ENCODE results near the gene CLCN3. TPM values are rescaled to one million over a fixed set of nuclear protein-coding genes. Genes with fewer than 3 reads are reported as not detected.
A peak's percentile ranks its signal among the peaks of the same experiment; 100 is the strongest.

CLCN3 gene
- total and polyA plus RNA-seq, 4 donors = 9.5 to 58.6 (median 22.5) TPM

GRCh38 chr4:169660929-169661328, 40.6 kb downstream of the CLCN3 start:
- peaks cover 2 to 22% (median 17%) of the 10 kb centered on the region in 4 donors for H3K4me1 ChIP-seq (ENCODE audit: control insufficient read depth in 4 of 4, insufficient read depth in 4 of 4, low read length in 3 of 4)
- no peaks in the 10 kb centered on the region for H3K27me3 ChIP-seq (ENCODE audit: control insufficient read depth in 4 of 4, insufficient read depth in 4 of 4, low read length in 3 of 4)
- no peaks in the 10 kb centered on the region for H3K36me3 ChIP-seq (ENCODE audit: control insufficient read depth in 4 of 4, insufficient read depth in 3 of 4, low read depth in 1 of 4, low read length in 3 of 4)
- H3K9me3 ChIP-seq (ENCODE audit: control insufficient read depth in 4 of 4, low read length in 3 of 4) = no peaks in the 10 kb centered on the region
- TF ChIP-seq GABPA (IDR thresholded peaks at IDR 0.05 in 1 of 2, conservative IDR thresholded peaks at IDR 0.05 in 1 of 2) (no peak), EGR1 (IDR thresholded peaks at IDR 0.05; ENCODE audit: low read depth in 2 of 2) (no peak), NR2F2 (IDR thresholded peaks at IDR 0.05) (no peak), YY1 (IDR thresholded peaks at IDR 0.05) (no peak), HNF4G (IDR thresholded peaks at IDR 0.05) (no peak)
- TF ChIP-seq, protein P1, sequence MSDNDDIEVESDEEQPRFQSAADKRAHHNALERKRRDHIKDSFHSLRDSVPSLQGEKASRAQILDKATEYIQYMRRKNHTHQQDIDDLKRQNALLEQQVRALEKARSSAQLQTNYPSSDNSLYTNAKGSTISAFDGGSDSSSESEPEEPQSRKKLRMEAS (IDR thresholded peaks at IDR 0.05) = no peak
- peak overlapping the region in 1 of 2 donors; percentile 81 for H3K27ac ChIP-seq (ENCODE audit: low read depth in 1 of 2, low read length in 2 of 2)
- H3K9ac ChIP-seq (ENCODE audit: low read depth in 1 of 2, low read length in 2 of 2) = peak overlapping the region in 1 of 2 donors; percentile 14
- no peak overlapping the region for H3K4me3 ChIP-seq (ENCODE audit: low read depth in 1 of 3, low read length in 3 of 3)
- 79% methylated on average over 3 of the region's 3 CpGs for WGBS
- DNase-seq (ENCODE audit: low spot score) = no peak

GRCh38 chr4:169661761-169662160, 41.4 kb downstream of the CLCN3 start:
- Histone ChIP-seq H3K27ac (ENCODE audit: low read depth in 1 of 2, low read length in 2 of 2) (no peak overlapping the region), H3K27me3 (ENCODE audit: control insufficient read depth in 4 of 4, insufficient read depth in 4 of 4, low read length in 3 of 4) (no peaks in the 10 kb centered on the region), H3K4me1 (ENCODE audit: control insufficient read depth in 4 of 4, insufficient read depth in 4 of 4, low read length in 3 of 4) (peaks cover 2 to 22% (median 17%) of the 10 kb centered on the region in 4 donors), H3K9ac (ENCODE audit: low read depth in 1 of 2, low read length in 2 of 2) (no peak overlapping the region), H3K9me3 (ENCODE audit: control insufficient read depth in 4 of 4, low read length in 3 of 4) (no peaks in the 10 kb centered on the region), H3K36me3 (ENCODE audit: control insufficient read depth in 4 of 4, insufficient read depth in 3 of 4, low read depth in 1 of 4, low read length in 3 of 4) (no peaks in the 10 kb centered on the region), H3K4me3 (ENCODE audit: low read depth in 1 of 3, low read length in 3 of 3) (no peak overlapping the region)
- WGBS = 79% methylated on average over 1 of the region's 1 CpG
- no peak for TF ChIP-seq GABPA (IDR thresholded peaks at IDR 0.05 in 1 of 2, conservative IDR thresholded peaks at IDR 0.05 in 1 of 2)
- TF ChIP-seq, protein P2, sequence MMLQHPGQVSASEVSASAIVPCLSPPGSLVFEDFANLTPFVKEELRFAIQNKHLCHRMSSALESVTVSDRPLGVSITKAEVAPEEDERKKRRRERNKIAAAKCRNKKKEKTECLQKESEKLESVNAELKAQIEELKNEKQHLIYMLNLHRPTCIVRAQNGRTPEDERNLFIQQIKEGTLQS (IDR thresholded peaks at IDR 0.05) = no peak
- TF ChIP-seq SP1 (IDR thresholded peaks at IDR 0.05) = no peak
- TF ChIP-seq HNF4A (conservative IDR thresholded peaks at IDR 0.05) = no peak
- TF ChIP-seq, protein P1 (IDR thresholded peaks at IDR 0.05) = no peak
- DNase-seq (ENCODE audit: low spot score) = no peak

GRCh38 chr4:169662206-169662605, 41.8 kb downstream of the CLCN3 start:
- Histone ChIP-seq H3K4me1 (ENCODE audit: control insufficient read depth in 4 of 4, insufficient read depth in 4 of 4, low read length in 3 of 4) (peaks cover 2 to 22% (median 17%) of the 10 kb centered on the region in 4 donors), H3K27me3 (ENCODE audit: control insufficient read depth in 4 of 4, insufficient read depth in 4 of 4, low read length in 3 of 4) (no peaks in the 10 kb centered on the region), H3K27ac (ENCODE audit: low read depth in 1 of 2, low read length in 2 of 2) (no peak overlapping the region), H3K36me3 (ENCODE audit: control insufficient read depth in 4 of 4, insufficient read depth in 3 of 4, low read depth in 1 of 4, low read length in 3 of 4) (no peaks in the 10 kb centered on the region), H3K9ac (ENCODE audit: low read depth in 1 of 2, low read length in 2 of 2) (no peak overlapping the region), H3K9me3 (ENCODE audit: control insufficient read depth in 4 of 4, low read length in 3 of 4) (no peaks in the 10 kb centered on the region), H3K4me3 (ENCODE audit: low read depth in 1 of 3, low read length in 3 of 3) (no peak overlapping the region)
- WGBS = 88% methylated on average over 3 of the region's 3 CpGs
- TF ChIP-seq, protein P3, sequence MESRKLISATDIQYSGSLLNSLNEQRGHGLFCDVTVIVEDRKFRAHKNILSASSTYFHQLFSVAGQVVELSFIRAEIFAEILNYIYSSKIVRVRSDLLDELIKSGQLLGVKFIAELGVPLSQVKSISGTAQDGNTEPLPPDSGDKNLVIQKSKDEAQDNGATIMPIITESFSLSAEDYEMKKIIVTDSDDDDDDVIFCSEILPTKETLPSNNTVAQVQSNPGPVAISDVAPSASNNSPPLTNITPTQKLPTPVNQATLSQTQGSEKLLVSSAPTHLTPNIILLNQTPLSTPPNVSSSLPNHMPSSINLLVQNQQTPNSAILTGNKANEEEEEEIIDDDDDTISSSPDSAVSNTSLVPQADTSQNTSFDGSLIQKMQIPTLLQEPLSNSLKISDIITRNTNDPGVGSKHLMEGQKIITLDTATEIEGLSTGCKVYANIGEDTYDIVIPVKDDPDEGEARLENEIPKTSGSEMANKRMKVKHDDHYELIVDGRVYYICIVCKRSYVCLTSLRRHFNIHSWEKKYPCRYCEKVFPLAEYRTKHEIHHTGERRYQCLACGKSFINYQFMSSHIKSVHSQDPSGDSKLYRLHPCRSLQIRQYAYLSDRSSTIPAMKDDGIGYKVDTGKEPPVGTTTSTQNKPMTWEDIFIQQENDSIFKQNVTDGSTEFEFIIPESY (IDR thresholded peaks at IDR 0.05) = no peak
- TF ChIP-seq RAD21 (IDR thresholded peaks at IDR 0.05) = no peak
- no peak for TF ChIP-seq EGR1 (IDR thresholded peaks at IDR 0.05; ENCODE audit: low read depth in 2 of 2)
- TF ChIP-seq TAF1 (conservative IDR thresholded peaks at IDR 0.05) = no peak
- no peak for TF ChIP-seq HNF4A (conservative IDR thresholded peaks at IDR 0.05)
- no peak for TF ChIP-seq YY1 (IDR thresholded peaks at IDR 0.05)
- TF ChIP-seq FOXA2 (IDR thresholded peaks at IDR 0.05) = no peak
- no peak for TF ChIP-seq NR2F2 (IDR thresholded peaks at IDR 0.05)
- TF ChIP-seq CTCF (IDR thresholded peaks at IDR 0.05; ENCODE audit: low read depth, low read length, missing input control) = no peak
- TF ChIP-seq, protein P2 (IDR thresholded peaks at IDR 0.05) = no peak
- TF ChIP-seq SP1 (IDR thresholded peaks at IDR 0.05) = no peak
- TF ChIP-seq JUND (IDR thresholded peaks at IDR 0.05) = no peak
- no peak for TF ChIP-seq HNF4G (IDR thresholded peaks at IDR 0.05)
- TF ChIP-seq, protein P4, sequence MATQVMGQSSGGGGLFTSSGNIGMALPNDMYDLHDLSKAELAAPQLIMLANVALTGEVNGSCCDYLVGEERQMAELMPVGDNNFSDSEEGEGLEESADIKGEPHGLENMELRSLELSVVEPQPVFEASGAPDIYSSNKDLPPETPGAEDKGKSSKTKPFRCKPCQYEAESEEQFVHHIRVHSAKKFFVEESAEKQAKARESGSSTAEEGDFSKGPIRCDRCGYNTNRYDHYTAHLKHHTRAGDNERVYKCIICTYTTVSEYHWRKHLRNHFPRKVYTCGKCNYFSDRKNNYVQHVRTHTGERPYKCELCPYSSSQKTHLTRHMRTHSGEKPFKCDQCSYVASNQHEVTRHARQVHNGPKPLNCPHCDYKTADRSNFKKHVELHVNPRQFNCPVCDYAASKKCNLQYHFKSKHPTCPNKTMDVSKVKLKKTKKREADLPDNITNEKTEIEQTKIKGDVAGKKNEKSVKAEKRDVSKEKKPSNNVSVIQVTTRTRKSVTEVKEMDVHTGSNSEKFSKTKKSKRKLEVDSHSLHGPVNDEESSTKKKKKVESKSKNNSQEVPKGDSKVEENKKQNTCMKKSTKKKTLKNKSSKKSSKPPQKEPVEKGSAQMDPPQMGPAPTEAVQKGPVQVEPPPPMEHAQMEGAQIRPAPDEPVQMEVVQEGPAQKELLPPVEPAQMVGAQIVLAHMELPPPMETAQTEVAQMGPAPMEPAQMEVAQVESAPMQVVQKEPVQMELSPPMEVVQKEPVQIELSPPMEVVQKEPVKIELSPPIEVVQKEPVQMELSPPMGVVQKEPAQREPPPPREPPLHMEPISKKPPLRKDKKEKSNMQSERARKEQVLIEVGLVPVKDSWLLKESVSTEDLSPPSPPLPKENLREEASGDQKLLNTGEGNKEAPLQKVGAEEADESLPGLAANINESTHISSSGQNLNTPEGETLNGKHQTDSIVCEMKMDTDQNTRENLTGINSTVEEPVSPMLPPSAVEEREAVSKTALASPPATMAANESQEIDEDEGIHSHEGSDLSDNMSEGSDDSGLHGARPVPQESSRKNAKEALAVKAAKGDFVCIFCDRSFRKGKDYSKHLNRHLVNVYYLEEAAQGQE (IDR thresholded peaks at IDR 0.05) = no peak
- TF ChIP-seq, protein P1 (IDR thresholded peaks at IDR 0.05) = no peak
- TF ChIP-seq FOXA1 (IDR thresholded peaks at IDR 0.05) = no peak
- no peak for TF ChIP-seq RXRA (IDR thresholded peaks at IDR 0.05)
- TF ChIP-seq GABPA (IDR thresholded peaks at IDR 0.05 in 1 of 2, conservative IDR thresholded peaks at IDR 0.05 in 1 of 2) = no peak
- DNase-seq (ENCODE audit: low spot score) = no peak
